OCI-LY3 (cell line): ENCODE data around the gene ZBTB48.

Experiments used
- H2AFZ ChIP-seq: fragments of 200-600, 300-600 bp; shearing (Covaris generic); 2 replicates; pipeline ENCODE4 v1.6.0; 2014; ENCODE audit warnings: antibody characterized with exemption, low read depth, low read length
- H3K27ac ChIP-seq: fragments of 200-600, 300-600 bp; sonication (generic); 2 replicates; pipeline ENCODE4 v1.5.1; 2014; ENCODE audit warnings: mild to moderate bottlenecking, low read length, moderate library complexity, mixed read lengths
- H3K27me3 ChIP-seq: fragments of 200-600, 300-600 bp; sonication (generic); 2 replicates; pipeline ENCODE4 v1.6.1; 2014; ENCODE audit warnings: low read depth, low read length, mixed read lengths
- H3K36me3 ChIP-seq: fragments of 200-600, 300-600 bp; sonication (generic); replicated peaks from 2 replicates; pipeline ENCODE3; 2014; ENCODE audit warnings: low read depth, low read length, mixed read lengths
- H3K4me1 ChIP-seq: fragments of 300-600, 200-600 bp; sonication (generic); 2 replicates; pipeline ENCODE4 v1.6.1; 2014; ENCODE audit warnings: low read length, mixed read lengths
- H3K4me2 ChIP-seq: fragments of 200-600, 300-600 bp; sonication (generic); 2 replicates; pipeline ENCODE4 v1.6.1; 2014; ENCODE audit warnings: low read length, mixed read lengths
- H3K4me3 ChIP-seq: fragments of 300-600, 200-600 bp; sonication (generic); 2 replicates; pipeline ENCODE4 v1.5.1; 2014; ENCODE audit warnings: antibody characterized with exemption, mild to moderate bottlenecking, low read length, moderate library complexity
- H3K79me2 ChIP-seq: fragments of 300-600, 200-600 bp; shearing (Covaris generic); 2 replicates; pipeline ENCODE4 v1.6.1; 2014; ENCODE audit warnings: mild to moderate bottlenecking, low read length, mixed read lengths
- H3K9ac ChIP-seq: fragments of 300-600, 200-600 bp; shearing (Covaris generic); 2 replicates; pipeline ENCODE4 v1.6.0; 2014; ENCODE audit warnings: mild to moderate bottlenecking, low read length, moderate library complexity
- H3K9me3 ChIP-seq: fragments of 200-600, 300-600 bp; shearing (Covaris generic); 2 replicates; pipeline ENCODE4 v1.6.1; 2014; ENCODE audit warnings: low read length, mixed read lengths; ENCODE audit not compliant: insufficient read depth
- H4K20me1 ChIP-seq: fragments of 200-600, 300-600 bp; sonication (generic); 2 replicates; pipeline ENCODE4 v1.6.1; 2016; ENCODE audit warnings: low read length, mixed read lengths; ENCODE audit not compliant: insufficient read depth
- EZH2phosphoT487 ChIP-seq: fragments of 200-600 bp; shearing (Covaris generic); IDR thresholded peaks from 2 replicates; pipeline ENCODE4 v1.6.1; 2018; ENCODE audit warnings: antibody characterized with exemption, mixed run types, low read depth
- TF ChIP-seq, protein P1 (sequence below): fragments of 200-600, 300-600 bp; sonication (generic); IDR thresholded peaks from 2 replicates; pipeline ENCODE4 v1.5.1; 2014; ENCODE audit warnings: antibody characterized with exemption, low read length, low read depth

Gene ZBTB48

DNA sequence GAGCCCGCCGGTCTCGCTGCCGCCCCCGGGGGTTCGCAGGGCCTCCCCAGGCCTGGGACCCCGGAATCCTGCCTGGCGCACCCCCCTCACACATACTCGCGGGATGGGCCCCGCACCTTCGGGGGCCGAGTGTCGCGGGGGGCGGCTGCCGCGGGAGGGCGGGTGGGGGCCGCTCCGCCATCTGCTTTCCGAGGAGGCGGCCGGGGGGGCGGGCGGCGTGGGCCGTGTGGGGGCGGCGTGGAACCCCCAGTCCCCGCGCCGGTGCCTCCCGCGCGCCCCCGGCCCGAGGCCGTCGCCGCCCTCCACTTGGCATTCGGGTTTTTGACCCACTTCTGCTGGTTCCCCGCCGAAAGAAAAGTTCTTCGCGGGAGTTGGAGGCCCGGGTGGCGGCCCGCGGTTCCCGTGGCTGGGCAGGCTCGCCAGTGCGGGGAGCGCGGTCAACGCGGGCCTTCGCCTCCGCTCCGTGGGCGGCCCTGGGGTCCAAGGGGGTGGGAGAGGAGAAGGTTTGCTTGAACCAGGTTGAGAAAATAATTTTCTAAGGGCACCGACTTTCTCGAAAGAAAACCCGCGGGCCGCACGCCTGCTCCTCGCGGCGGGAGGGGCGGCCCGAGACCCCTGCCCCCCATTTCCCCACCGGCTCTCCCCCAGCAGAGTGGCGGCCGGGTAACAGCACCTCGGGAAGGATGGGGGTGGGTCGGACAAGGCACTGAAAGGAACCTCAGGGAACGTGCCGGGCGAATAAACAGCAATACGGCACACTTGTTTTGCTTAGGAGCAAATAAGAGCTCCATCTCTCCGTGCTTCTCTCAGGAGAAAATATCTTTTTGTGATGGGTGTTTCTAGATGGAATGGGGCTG is 35.4 kb downstream of the ZBTB48 start:
- no peak overlapping the region for H2AFZ ChIP-seq
- peaks cover 5% of the 10 kb centered on the region for H3K4me1 ChIP-seq
- peak overlapping the region; percentile 82 for H3K4me2 ChIP-seq
- H3K9me3 ChIP-seq = no peaks in the 10 kb centered on the region
- TF ChIP-seq EZH2phosphoT487 = no peak
- TF ChIP-seq, protein P1, sequence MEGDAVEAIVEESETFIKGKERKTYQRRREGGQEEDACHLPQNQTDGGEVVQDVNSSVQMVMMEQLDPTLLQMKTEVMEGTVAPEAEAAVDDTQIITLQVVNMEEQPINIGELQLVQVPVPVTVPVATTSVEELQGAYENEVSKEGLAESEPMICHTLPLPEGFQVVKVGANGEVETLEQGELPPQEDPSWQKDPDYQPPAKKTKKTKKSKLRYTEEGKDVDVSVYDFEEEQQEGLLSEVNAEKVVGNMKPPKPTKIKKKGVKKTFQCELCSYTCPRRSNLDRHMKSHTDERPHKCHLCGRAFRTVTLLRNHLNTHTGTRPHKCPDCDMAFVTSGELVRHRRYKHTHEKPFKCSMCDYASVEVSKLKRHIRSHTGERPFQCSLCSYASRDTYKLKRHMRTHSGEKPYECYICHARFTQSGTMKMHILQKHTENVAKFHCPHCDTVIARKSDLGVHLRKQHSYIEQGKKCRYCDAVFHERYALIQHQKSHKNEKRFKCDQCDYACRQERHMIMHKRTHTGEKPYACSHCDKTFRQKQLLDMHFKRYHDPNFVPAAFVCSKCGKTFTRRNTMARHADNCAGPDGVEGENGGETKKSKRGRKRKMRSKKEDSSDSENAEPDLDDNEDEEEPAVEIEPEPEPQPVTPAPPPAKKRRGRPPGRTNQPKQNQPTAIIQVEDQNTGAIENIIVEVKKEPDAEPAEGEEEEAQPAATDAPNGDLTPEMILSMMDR = no peak
- no peak overlapping the region for H3K27ac ChIP-seq
- no peaks in the 10 kb centered on the region for H3K27me3 ChIP-seq
- peak overlapping the region; percentile 83 for H3K4me3 ChIP-seq
- peaks cover 22% of the 10 kb centered on the region for H4K20me1 ChIP-seq
- H3K9ac ChIP-seq = peak overlapping the region; percentile 57
- H3K79me2 ChIP-seq = peaks cover 37% of the 10 kb centered on the region
- H3K36me3 ChIP-seq = peaks cover 7% of the 10 kb centered on the region

DNA sequence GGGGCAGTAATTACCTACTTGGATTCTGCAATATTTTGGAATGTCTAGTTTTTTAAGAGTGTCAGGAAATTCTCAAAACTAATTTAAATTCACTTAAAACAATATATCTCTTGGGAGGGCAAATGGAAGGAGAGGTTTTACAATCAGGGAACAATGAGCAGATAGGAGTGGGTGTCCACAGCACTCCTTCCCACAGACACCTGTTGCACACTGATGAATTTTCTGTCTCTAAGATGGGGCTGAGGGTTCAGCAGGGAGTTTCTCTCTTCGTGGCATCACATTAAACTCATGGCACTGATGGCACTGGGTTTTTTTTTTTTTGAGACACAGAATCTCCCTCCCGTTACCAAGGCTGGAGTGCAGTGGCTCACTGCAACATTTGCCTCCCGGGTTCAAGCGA is 39.3 kb downstream of the ZBTB48 start:
- H3K9me3 ChIP-seq = no peaks in the 10 kb centered on the region
- peaks cover 21% of the 10 kb centered on the region for H3K36me3 ChIP-seq
- H3K27ac ChIP-seq = no peak overlapping the region
- peaks cover 5% of the 10 kb centered on the region for H3K4me1 ChIP-seq
- H3K27me3 ChIP-seq = no peaks in the 10 kb centered on the region
- no peak overlapping the region for H3K4me2 ChIP-seq
- H4K20me1 ChIP-seq = peaks cover 26% of the 10 kb centered on the region
- no peak for TF ChIP-seq EZH2phosphoT487
- TF ChIP-seq, protein P1 = no peak
- H3K79me2 ChIP-seq = peaks cover 33% of the 10 kb centered on the region
- no peak overlapping the region for H3K9ac ChIP-seq
- no peak overlapping the region for H3K4me3 ChIP-seq
- H2AFZ ChIP-seq = no peak overlapping the region

DNA sequence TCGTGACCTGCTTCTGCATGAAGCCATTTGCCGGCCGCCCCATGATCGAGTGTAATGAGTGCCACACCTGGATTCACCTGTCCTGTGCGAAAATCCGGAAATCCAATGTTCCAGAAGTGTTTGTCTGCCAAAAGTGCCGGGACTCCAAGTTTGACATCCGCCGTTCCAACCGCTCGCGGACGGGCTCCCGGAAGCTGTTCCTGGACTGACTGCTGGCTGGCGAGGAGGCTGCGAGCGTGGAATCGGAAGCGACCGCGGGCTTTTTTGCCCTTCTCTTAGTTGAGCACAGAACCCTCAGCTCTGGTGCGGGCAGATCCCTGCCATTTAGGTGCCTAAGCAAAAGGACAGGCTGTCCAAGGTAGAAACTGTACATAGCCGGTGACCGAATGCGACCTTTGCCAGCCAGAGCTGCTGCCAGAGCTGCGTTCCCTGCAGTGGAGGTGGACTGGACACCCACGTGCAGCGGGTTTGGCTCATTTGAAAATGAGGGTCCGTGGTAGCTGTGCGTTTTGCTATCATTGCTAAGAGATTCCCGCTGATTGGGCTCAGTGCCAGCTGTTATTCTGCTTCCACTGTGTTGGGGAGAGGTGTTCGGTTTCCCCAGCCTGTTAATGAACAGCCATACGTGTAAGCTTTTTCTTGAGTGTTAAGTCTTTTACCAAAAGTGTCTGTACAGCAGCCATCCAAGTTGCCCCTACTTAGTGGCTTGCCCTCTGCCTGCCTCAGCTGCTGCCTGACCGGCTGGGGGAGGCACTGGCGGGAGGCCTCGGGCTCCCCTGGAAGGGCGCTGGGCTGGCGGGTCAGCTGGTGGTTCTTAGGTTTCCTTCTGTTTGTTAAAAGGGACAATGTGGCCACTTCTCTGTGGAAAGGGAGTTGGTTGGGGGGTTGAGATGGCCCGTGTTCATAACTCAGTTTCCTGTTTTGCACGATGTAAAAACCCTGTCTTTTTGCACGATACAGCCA is 41.9 kb downstream of the ZBTB48 start:
- no peak for TF ChIP-seq EZH2phosphoT487
- TF ChIP-seq, protein P1 = no peak
- no peaks in the 10 kb centered on the region for H3K9me3 ChIP-seq
- H3K4me2 ChIP-seq = no peak overlapping the region
- H3K4me1 ChIP-seq = peaks cover 9% of the 10 kb centered on the region; the same call in 1 of the 2 replicates
- peaks cover 27% of the 10 kb centered on the region for H3K79me2 ChIP-seq
- no peak overlapping the region for H3K4me3 ChIP-seq
- H3K36me3 ChIP-seq = peaks cover 20% of the 10 kb centered on the region
- no peak overlapping the region for H3K27ac ChIP-seq
- H2AFZ ChIP-seq = no peak overlapping the region
- peaks cover 13% of the 10 kb centered on the region for H4K20me1 ChIP-seq
- no peak overlapping the region for H3K9ac ChIP-seq
- no peaks in the 10 kb centered on the region for H3K27me3 ChIP-seq
